HG03135 (cell line): ENCODE measurements around the gene OR51E1.

Source experiments
- ATAC-seq: cut with Tn5 transposase; IDR thresholded peaks from one replicate; pipeline ENCODE4 v1.9.1; 2021; ENCODE audit warnings: mild to moderate bottlenecking, moderate library complexity; ENCODE audit not compliant: unreplicated experiment

Gene OR51E1

DNA sequence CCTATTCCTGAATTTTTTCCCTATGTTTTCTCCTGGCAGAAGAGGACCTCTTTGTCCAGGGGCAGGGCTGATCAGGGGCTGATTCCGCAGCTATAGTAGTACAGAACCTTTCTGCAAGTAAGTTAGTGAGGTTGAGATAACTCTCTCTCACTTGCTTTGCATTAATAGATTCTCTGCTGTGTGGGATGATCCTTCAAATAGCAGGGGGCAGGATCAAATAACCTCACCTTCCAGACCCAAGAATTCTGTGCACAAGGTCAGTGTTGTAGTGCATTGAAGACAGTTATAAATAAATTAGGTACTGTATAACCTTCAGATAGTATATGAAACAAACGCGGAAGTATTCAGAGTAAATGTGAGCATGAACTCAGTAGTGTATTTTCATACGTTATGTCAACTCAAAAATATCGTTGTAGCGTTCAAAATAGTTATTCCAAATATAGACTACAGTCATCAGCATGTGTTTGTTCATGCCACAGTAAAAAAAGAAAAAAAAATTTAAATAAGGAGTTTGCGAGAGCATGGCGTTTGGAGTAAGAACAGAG lies 61.1 kb downstream of the OR51E1 start:
- ATAC-seq: no peak
